Cardiac fibroblast (primary cell): Measurements from ENCODE around the gene THOP1.

ENCODE experiments used
- DNase-seq, 2 donors: peaks; one replicate each; pipeline versions ENCODE4 v3.0.0 to v3.0.0-alpha.2; 2010; ENCODE audit warnings: low read depth in 2 of 2
- H3K4me3 ChIP-seq, 2 donors: replicated peaks in 1 of 2; 1 replicate in 1 of 2; 2 replicates in 1 of 2; pipeline ENCODE4 v1.5.1; 2011; ENCODE audit warnings: low read depth in 2 of 2, low read length in 2 of 2, mild to moderate bottlenecking in 2 of 2, moderate library complexity in 1 of 2
- CTCF ChIP-seq: IDR thresholded peaks from one replicate; pipeline ENCODE4 v1.5.1; 2011; ENCODE audit warnings: low read depth, mild to moderate bottlenecking, low read length, inconsistent platforms

The THOP1 gene

GRCh38 chr19:2853015-2853606 is 67.8 kb downstream of the THOP1 start:
- no peak for DNase-seq
- H3K4me3 ChIP-seq, result no peak overlapping the region
- no peak for TF ChIP-seq CTCF

GRCh38 chr19:2854849-2855248 is 69.5 kb downstream of the THOP1 start:
- TF ChIP-seq CTCF, result no peak
- H3K4me3 ChIP-seq, result no peak overlapping the region
- DNase-seq, result no peak

- TF ChIP-seq CTCF, result no peak
- H3K4me3 ChIP-seq, result no peak overlapping the region
- no peak for DNase-seq
Observed at GRCh38 chr19:2856457-2857050, 71.3 kb downstream of the THOP1 start.

GRCh38 chr19:2858864-2859263 is 73.6 kb downstream of the THOP1 start:
- no peak for DNase-seq
- H3K4me3 ChIP-seq, result no peak overlapping the region
- no peak for TF ChIP-seq CTCF

- no peak for DNase-seq
- H3K4me3 ChIP-seq, result no peak overlapping the region
- no peak for TF ChIP-seq CTCF
Observed at GRCh38 chr19:2863816-2864215, 78.5 kb downstream of the THOP1 start.
